GM19395 (cell line): ENCODE results near the gene ARID5B.

ENCODE experiments used
- ATAC-seq: cut with Tn5 transposase; IDR thresholded peaks from one replicate; pipeline ENCODE4 v1.9.1; 2021; ENCODE audit warnings: mild to moderate bottlenecking, moderate library complexity; ENCODE audit not compliant: unreplicated experiment

ARID5B gene

DNA sequence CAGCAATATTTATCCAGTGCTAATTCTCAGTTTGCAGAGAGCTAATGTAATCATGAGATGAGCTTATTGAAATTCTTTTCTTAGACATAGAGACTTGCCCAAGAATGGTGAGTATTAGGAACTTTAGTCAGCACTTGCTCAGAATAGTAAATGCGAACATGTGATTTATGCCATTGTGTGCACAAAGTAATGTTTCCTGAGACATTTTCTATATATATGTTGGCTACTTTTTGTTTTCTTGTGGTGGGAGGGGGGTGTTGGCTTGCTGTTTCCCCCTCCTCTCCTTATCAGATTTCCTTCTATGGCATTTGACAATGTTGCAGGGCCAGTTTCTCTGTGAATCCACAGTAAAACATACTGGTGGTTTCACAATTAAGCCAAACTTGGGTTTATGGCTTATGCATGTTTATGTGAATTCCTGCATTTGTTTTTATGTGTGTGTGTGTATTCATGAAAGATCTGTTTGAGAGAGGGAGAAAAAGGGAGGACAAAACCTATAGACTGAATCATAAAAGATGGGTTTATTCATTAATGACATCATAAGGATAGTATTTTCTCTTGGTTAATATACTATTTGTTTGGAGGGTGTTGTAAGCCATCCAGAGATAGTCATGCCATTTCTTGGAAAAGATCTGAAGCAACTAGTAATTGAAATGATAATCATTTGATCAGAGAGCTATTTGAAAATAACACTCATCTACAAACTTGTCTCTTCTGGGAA, 36.3 kb downstream of the ARID5B start:
- ATAC-seq = no peak

- no peak for ATAC-seq
Measured at GRCh38 chr10:61939902-61940301, 38.4 kb downstream of the ARID5B start.

GRCh38 chr10:61941202-61941681, 39.7 kb downstream of the ARID5B start:
- no peak for ATAC-seq

DNA sequence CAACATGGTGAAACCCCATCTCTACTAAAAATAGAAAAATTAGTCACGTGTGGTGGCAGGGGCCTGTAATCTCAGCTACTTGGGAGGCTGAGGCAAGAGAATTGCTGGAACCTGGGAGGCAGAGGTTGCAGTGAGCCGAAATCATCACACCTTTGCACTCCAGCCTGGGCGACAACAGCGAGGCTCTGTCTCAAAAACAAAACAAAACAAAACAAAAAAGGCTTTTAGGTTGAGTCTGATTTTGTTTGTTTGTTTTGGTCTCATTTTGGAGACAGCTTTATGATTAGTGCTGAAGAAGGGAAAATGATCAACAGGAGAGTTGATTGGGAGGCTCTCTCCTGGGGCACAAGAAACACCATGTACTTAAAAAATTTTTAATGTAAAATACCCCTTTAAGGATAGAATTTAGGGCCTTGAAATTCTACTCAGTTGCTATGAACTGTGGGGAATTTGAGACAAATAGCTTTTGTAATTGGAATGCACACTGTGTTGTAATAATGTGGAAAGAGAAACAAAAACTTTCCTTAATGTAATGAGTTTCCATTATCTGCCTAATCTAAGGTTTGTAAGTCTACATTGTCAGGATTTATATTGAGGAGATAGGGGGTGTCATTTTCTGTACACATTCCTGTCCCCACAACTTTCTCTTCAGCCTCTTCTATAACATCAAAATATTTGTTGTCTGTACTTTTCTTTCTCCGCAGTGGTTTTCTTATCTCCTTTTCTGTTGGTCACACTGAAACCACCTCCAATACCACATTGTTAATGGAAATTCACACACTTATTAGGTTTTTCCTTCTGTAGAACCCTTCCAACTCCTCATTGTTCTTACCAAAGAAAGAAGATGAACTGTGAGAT, 41.3 kb downstream of the ARID5B start:
- no peak for ATAC-seq

GRCh38 chr10:61943674-61944378, 42.3 kb downstream of the ARID5B start:
- peak; percentile 60 for ATAC-seq

GRCh38 chr10:61944410-61945147, 43.1 kb downstream of the ARID5B start:
- ATAC-seq = no peak

GRCh38 chr10:61949687-61950086, 48.2 kb downstream of the ARID5B start:
- ATAC-seq = no peak

GRCh38 chr10:61950449-61951143, 49.1 kb downstream of the ARID5B start:
- ATAC-seq = no peak

DNA sequence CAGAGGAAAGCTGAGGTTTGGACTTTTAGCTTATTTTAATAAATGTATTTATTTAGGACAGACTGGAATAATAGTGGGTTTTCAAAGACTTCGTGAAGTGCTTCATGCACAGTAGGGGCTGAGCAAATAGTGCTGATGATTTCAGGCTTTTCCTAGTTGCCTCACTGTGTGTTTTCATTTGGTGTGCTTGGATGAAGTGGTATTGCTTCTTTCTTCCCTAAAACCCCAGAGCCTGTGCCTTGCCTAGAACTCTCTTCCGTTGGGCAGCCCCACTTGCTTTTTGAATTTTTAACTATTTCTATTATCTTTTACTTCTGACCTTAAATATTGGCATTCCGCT, 49.6 kb downstream of the ARID5B start:
- no peak for ATAC-seq

DNA sequence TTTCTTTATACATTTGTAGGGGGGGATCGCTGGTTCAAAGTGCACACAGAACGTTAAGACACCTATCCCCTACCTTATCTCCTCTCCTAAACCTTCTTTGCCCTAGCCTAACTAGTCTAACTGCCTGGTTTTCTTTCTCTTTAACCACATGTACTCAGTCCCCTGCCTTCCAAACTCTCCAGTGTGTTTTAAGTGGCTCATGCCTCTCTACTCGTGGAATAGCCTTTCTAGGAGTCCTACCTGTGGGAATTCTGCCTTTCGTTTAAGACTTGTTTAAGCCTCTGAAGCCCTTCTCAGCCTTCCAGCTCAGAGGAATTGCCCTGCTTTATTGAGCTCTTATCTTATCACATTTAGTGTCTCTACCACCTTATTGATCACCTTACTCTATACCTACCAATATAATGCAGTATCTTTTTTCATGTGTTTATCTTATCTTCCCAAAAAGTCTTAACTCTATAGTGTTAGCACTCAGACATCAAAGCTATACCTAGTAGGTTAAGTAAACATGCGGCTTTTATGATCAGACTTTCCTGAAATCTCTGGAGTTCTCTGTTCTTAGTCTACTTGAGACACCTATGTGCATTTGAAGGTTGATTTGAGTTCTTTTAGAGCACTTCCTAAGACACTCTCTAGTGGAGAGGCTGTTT, 50.7 kb downstream of the ARID5B start:
- no peak for ATAC-seq

DNA sequence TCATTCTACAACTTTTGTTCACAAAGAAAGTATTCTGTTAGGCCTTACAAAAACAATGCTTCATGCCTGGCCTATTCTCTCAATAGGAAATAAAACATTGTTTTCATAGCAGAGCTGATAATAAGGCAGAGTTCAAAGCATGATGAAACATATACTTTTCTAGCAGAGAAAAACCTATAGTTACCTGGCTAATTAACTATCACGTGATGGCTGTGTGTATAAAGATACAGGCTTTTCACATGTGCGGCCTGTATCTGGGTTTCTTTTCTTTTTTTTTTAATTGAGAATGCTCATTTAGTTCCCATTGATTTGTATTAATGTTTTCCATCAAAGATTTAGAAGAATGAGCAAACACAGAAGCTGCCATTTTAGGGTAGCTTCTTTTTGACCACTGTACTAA, 51.7 kb downstream of the ARID5B start:
- no peak for ATAC-seq

- ATAC-seq = no peak
Measured at GRCh38 chr10:61957806-61958205, 56.3 kb downstream of the ARID5B start.

GRCh38 chr10:61958311-61958710, 56.8 kb downstream of the ARID5B start:
- ATAC-seq = no peak

DNA sequence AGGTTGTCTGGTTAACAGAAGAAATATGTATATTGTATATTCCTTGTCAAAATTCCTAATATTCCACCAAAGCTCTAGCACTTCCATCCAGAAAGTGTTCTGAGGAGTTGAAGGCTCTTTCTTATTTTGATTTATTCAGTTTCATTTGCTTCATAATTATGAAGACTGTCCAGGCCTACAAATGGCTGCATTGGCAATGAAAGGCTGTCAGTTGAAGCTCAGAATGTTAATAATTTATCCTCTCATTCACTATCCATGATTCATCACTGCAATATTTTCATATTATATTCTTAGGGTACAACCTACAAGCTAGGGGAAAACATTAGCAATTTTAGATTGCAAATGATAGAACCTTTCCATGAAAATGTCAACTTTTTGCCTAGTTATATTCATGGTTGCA, 57.3 kb downstream of the ARID5B start:
- no peak for ATAC-seq

- ATAC-seq = no peak
Measured at GRCh38 chr10:61959814-61960213, 58.3 kb downstream of the ARID5B start.

- no peak for ATAC-seq
Measured at GRCh38 chr10:61960396-61961120, 59.1 kb downstream of the ARID5B start.

GRCh38 chr10:61961278-61961677, 59.8 kb downstream of the ARID5B start:
- peak; percentile 77 for ATAC-seq

- ATAC-seq = no peak
Measured at GRCh38 chr10:61962971-61963370, 61.5 kb downstream of the ARID5B start.

DNA sequence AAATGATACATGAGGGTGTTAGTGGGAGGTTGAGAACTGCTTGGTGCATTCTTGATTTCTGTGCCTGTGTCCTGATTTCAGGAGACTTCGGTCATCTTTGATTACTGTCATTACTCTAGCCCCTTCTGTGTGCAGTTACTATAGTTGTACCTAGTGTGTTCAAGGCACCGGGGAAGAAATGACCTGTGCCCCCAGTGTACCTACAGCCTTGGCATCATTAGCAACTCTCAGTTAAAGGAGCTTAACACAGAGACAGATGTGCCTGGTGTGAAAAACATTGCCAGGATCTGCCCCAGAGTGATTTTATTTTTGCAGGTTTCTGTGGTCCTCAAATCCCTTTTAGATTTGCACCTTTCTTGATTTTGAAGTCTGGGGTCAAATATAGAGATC, 62.2 kb downstream of the ARID5B start:
- no peak for ATAC-seq
